TTC549 (cell line): ENCODE data around the gene KNOP1.

Source experiments
- FAIRE-seq: peaks from 2 replicates; lab custom pipeline; 2012; peaks lifted over from hg19 to GRCh38; lab: Jason Lieb, UNC

Gene KNOP1

DNA sequence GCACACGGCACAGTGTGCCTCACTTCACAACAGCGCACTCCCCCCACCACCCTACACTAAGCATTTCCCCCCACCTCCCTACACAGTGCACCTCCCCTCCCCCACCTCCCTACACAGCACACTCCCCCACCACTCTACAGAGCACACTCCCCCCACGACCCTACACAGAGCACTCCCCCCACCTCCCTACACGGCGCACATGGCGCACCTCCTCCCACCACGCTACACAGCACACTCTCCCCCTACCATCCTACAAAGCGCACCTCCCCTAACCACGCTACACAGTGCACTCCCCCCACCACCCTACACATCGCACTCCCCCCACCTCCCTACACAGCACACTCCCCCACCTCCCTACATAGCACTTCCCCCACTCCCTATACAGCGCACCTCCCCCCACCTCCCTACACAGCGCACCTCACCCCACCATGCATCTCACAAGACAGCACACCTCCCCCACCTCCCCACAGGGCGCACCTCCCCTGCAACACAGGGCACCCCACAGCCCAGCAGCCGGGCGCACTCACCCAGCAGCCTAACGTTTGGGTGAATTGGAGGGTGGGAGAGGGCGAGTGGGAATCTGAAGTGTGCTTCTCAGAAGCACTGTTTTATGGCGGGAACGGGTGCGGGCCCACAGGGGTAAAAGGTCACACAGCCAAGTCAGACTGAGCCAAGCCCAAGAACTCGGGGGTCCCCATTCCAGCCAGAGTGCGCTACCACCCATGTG, 10.3 kb downstream of the KNOP1 start:
- FAIRE-seq: no peak

DNA sequence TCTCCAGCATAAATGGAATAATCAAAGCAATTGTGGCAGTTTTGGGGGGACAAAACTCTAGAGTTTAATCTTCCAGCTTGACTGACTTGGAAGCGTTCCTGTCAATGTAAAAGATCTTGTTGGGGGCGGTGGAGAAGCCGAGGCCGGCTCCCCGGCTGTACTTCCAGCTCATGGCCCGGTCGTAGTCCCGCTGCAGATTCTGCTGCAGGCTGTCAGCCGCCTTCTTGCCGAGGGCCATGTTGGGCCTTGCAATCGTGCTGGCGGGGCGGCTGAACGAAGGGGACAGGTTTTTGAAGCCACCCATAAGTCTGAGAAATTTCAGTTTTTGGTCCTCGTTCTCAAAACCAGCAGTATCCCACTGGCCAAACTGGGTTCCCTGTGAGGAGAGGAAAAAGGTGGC, 11.2 kb downstream of the KNOP1 start:
- FAIRE-seq: no peak

DNA sequence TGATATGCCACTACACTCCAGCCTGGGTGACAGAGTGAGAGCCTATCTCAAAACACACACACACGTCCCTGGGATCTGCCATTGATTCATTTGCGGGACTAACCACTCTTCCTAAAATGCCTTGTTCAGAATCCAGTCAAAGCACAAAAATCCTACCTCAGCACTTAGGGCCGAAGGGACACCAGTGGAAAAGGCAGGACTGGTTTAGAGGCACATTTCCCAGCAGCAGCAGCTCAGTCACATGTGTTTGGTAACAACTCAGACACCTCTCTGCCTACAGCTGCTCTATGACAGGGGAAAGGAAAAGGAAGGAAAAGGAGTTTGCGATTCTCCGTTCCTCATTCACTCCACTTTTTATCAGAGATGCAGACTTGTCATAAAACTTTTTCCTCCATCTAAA, 12.2 kb downstream of the KNOP1 start:
- no peak for FAIRE-seq

DNA sequence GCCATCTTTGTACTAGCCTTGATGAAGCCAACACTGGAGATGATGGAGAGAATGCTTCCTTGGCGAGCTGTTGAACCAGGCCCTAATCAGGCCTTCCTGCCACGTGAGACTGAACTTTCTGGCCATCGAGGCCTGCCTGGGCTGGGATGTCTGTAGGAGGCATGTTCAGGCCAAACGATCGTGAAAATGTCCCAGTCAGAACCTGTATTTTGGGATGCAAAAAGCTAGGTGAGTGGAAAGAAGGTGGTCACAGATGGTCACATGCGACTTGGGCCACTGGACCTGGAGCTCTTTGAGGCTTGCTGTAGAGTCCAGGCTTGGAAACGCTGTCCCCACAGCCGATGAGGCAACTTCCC, 12.9 kb downstream of the KNOP1 start:
- no peak for FAIRE-seq

DNA sequence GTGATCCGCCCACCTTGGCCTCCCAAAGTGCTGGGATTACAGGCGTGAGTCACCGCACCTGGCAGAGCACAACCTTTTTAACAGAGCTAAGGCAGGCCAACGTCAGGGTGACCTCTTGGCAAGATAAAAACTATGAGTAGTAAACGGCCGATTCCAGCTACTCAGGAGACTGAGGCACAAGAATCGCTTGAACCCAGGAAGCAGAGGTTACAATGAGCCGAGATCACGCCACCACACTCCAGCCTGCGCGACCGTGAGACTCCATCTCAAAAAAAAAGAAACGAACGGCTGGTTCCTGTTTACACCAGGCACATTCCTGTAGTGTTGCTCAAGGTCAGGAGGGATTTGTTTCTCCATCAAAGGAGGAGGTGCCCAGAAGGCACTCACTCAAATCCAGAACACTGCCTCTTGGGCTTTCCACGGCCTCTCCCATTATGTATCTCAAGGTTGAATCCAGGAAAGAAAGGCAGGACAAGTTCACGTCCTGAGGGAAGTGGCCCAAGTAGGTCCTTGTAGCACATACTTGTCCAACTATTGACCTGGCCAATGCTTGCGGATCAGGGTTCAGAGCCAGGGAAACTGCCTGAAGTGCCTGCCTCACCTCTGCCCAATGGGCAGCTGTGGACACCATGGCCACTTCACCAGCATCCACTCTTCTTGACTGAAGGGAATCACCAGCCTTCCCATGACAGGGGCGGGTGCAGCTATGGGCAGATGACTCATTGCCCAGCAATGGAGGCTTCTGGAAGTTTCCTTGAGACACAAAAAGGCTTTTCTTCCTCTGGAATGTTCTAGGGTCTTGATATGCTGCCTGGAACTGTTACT, 13.5 kb downstream of the KNOP1 start:
- FAIRE-seq: no peak

DNA sequence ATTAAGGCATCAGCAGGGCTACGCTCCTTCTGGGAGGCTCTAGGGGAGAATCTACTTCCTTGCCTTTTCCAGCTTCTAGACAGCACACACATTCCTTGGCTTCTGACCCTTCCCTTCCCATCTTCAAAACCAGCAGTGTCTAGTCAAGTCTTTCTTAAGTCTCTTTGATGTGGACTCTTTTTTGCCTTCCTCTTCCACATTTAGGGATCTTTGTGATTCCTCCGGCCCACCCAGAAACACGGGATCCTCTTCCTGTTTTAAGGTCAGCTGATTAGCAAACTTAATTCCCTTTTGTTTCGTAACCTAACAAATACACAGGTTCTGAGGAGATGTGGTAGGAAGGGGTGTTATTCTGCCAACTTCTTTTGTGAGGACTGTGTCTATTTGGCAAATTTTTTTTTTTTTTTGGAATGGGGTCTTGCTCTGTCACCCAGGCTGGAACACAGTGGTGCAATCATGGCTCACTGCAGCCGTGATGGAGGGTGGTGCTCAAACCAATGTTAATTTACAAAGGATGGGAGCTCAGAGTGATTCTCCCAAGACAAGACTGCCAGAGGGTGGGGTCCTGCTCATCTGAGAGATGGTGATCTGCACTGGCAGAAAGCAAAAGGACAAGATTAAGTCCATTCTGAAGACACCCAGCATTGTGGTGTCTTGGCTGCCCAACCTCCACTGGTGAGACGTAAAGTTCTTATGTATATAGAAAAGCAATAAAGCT, 14.7 kb downstream of the KNOP1 start:
- FAIRE-seq: no peak

DNA sequence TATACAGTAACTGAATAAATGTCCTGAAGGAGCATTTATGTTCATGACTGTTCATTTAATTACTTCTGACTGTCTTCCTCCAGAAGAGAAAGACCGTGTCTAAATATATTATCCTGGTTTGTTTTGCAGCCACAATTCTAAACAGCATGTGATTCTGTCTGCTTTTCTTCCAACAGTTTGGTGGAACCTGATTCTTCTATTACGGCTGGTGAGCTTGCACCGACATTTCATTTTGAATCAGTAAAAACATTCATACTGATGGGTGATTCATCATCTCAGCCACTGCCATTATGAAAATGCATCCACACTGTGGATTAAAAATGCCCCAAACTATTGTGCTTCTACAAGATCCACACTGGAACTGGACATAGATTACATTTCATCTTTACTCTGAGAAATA, 16.9 kb downstream of the KNOP1 start:
- no peak for FAIRE-seq

DNA sequence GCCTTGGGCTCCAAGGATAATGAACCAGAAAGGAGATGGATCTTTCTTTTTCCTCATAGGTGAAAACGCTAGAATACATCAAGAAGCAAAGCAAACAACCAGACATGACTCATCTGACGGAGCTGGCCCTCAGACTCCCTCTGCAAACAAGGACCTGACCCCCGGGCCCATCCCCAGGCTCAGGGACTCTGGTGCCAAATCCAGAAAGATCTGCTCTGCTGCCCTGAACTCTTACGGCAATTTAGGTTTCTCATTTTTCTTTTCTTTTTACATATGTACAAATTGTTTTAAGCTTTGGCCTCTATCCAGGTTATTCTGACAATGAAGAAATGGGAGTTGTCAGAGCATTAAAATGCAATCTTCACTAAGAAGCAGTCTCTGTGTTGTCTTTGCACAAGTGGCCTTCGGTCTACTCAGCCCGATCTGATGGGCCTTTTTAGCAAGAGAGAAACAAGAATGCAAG, 17.7 kb downstream of the KNOP1 start:
- FAIRE-seq: no peak

DNA sequence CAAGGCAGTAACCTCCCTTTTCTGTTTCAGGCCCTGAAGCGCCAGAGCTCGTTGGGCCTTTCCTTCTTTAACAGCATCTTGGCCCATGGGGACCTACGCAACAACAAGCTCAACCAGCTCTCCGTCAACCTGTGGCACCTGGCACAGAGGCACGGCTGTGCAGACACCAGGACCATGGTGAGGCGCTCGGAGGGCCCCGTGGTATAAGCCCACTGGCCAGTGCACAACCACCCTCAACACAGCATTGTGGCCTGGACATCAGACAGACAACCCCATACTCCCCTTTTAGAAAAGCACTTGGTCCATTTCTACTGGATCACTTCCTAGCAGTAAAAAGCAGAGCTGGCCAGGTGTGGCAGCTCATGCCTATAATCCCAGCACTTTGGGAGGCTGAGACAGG, 18.6 kb downstream of the KNOP1 start:
- no peak for FAIRE-seq

DNA sequence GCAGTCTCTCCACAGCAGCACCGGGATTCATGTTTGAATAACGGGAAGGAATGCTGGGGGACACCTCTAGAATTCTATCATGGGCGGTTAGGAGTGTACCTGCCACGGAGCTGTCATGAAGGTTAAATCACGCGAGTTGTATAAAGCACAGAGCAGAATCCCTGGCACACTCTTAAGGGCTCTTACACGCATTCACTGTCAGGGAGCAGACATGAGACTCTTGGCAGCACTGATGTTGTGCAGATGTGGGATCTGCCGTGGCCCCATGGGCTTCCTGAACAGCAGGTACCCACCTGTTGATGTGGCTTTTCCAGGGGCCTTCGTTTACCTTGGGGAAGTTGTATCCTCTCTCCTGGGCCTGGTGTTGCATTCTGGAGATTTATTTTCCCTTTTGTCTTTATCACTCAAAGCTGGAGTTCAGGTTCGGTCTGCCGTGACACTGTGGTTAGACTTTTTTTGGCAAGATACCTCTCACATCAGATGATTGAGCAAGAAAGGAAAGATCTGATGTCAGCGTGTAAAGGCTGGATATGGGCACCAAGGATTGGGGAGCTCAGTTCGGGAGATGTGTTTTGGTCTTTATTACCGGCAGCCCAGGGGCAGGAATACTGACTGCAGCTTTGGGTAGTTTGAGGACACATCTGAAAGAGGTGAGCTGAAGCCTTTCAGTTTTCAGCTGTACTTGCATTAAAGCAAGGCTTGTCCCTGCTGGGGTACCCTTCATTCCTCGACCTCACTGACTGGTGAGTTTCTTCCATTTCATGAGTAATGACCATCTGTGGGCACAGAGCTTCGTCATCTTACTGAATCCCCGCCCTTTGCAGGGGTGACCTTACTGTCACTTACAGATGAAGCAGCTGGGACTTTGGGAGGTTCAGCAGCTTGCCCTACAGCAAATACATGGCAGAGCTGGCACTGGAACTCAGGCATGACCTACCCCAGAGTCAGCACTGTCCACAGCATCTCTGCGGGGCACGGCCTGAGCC, 19.3 kb downstream of the KNOP1 start:
- no peak for FAIRE-seq

DNA sequence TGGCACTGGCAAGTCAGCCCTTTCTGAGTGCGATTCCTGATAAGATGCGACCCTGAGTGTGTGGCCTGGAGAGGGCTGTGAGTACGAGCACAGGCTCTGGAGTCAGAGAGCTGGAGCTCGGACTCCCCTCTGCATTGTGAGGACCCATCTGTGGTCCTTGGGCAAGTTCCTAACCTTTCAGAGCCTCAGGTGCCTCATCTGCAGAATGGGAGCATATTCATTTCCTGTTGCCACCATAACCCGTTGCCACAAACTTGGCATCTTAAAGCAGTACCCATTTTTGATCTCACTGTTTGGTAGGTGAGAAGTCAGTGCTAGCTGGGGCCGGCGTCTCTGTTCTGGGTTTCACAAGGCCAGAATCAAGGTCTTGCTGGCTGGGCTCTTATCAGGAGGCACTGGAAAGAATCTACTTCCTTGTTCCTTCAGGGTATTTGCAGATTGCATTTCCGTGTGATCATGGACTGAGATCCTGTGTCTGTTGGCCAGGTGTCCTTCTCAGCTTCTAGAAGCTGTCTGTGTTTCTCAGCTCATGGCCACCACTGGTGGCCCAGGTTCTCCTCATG, 20.2 kb downstream of the KNOP1 start:
- FAIRE-seq: no peak

DNA sequence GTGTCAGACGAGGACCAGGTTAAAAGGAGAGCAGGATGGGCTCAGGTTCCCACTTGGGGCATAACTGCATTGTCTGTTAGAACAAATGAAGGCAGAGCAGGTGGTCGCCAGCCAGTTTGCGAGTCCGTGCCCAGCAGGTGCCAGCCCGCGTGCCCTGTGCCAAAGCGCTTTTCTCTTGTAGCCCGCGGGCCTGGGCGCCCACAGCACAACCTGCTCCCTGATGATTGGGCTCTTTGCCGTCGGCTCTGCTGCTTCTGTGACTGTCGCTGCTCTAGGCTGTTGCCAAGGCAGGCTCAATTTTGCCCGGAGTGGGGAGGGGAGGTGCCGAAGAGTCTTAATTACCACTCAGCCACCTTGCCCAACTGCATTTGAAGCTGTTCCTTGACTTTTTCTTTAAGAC, 21.1 kb downstream of the KNOP1 start:
- no peak for FAIRE-seq

DNA sequence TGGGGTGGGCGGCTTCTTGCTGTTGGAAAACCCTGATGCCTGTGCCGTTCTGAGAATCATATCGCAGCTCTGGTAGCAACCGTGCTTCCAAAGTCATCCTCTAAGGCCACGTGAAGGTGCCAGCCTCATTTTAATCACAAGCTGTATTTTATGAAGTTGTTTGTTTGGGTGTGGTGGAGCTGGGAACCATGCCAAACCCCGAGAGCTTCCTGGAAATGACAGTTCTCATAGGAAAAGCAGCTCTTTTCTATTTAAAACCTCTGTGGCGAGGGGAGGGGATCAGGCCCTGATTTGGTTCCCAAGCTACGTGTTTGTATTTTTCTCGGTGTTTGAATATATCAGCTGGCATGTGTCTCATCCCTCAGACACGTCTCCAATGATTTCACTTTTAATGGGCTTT, 21.7 kb downstream of the KNOP1 start:
- no peak for FAIRE-seq

DNA sequence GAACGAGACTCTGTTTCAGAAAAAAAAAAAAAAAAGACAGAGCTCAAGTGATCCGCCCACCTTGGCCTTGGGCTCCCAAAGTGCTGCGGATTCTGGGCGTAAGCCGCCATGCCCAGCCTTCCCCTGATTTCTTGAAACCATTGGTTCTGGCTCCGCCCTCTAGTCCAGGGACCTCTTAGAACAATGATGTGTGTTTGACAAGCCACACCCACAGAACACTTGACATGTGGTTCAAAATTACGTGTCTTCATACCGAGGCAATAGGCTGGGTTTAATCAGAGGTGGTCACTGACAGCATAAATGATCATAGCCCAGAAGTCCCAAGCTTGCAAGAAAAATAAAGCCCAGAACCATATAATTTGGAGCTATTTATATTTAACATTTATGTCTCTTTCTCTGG, 23.0 kb downstream of the KNOP1 start:
- no peak for FAIRE-seq

DNA sequence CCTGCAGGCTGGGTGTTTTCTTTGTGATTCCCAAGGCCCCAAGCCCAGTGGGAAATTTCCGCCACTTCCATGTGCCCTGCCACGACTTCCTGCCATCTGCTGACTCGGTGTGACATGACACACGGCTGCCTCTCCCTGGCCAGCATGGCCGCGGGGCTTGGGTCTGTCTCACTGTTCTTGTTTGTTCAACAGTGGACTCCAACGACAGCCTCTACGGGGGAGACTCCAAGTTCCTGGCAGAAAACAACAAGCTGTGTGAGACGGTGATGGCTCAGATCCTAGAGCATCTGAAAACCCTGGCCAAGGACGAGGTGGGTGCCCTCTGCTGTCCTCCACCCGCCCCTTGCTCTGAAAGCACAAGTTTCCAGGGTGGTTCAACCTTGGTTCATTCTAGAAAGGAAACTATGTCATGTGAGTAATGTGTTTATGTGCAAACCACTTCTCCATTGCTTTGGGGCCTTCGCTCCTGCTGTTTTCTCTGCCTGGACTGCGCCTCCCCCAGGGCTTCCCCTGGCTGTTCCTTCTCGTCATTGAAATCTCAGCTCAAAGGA, 26.8 kb downstream of the KNOP1 start:
- FAIRE-seq: no peak

DNA sequence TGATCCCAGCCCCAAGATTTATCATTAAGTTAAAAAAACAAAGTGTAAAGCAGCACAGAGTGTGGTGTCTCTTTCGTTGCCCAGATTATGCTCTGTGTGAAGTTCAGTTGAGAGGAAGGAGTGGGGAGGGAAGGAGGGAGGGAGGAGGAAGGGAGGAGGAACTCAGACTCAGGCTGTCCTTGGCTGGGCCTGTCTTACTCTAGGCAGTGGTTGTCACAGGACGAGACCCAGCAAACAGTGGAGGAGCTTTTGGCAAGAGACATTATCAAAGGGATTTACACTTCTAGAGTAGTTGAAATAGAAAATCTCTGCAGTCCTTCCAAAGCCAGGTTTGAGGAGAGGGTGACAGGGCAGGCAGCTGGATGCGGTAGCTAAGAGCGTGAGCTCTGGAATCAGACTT, 27.8 kb downstream of the KNOP1 start:
- FAIRE-seq: no peak

DNA sequence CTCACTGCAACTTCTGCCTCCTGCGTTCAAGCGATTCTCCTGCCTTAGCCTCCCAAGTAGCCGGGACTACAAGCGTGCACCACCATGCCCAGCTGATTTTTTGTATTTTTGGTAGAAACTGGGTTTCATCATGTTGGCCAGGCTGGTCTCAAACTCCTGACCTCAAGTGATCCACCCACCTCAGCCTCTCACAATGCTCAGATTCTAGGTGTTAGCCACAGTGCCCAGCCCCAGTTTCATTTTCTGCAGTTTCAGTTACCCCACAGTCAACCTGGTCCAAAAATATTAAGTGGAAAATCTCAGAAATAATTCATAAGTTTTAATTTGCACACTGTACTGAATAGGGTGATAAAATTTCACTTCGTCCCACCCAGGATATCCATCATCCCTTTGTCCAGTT, 28.7 kb downstream of the KNOP1 start:
- FAIRE-seq: no peak

DNA sequence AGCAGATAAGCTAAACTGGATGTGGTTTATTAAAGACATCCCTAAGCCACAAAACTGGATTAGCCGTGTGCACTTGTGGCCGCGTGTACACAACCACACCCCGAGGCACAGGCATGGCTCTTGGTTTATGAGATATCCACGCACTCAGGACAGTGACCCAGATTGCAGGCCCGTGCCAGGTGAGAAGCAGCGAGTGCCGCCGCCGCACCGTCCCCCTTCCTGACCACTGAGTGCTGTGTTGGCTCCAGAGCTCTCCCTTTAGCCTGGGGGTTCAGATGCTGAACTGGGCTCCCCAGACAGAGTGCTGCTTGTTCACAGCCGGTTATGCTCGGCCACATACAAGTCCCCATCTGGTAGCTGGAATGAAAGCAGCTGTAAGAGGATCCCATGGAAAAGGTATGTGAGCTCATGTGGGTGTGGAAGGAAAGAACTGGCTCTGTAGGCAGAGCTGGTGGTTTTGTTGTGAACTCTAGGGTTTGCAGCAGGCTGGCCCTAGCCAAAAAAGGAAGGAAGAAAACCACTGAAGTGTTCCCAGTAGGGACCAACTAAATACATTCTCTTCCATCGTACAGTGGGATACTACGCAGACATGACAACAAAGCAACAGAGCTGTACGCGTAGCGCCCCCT, 29.5 kb downstream of the KNOP1 start:
- no peak for FAIRE-seq

DNA sequence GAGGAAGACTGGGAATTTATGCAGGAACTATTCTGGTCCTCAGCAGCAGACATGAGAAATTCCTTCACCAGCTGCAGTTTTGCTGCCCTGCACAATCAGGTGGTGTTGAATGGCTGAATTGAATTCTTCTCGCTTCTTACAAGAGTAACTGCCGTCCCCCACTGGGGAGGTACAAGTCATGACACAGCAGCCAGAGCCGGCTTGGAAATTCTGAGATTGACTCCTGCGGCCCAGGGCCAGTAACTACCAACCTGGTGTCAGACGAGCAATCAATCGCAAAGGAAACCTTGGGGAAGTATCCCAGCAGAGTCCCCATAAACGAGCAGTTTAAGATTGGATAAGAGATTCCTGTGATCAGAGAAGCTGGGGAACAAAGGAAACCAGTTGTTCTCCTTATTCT, 30.7 kb downstream of the KNOP1 start:
- FAIRE-seq: no peak

DNA sequence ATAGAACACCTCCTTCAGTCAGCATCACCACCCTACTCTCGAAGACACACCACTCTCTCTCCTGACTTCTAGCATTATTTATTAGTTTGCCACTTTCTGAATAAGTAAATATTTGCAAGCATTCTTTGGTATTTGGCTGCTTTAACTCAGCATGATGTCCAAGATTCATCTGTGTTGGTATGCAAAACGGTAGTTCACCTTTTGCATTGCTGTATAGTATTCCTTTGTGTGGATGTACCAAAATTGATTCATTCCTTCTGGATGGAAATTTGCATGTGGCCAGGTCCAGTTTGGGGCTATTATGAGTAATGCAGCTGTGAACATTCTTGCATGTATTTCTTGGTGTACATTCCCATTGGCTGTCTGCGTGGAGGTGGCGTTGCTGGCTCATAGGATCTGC, 32.9 kb downstream of the KNOP1 start:
- no peak for FAIRE-seq
